K562 (cell line): ENCODE measurements around the gene HIPK2. TPM values are rescaled to one million over a fixed set of nuclear protein-coding genes. Genes with fewer than 3 reads are reported as not detected.

Experiments used
- ARID1B ChIP-seq: fragments of 450-650 bp; IDR thresholded peaks from 2 replicates; pipeline ENCODE4 v1.6.1; 2016; ENCODE audit warnings: antibody characterized with exemption, mild to moderate bottlenecking, inconsistent platforms
- CEBPG ChIP-seq, 3 experiments: fragments of 200-800 bp in 1 of 3; sonication (Bioruptor generic) in 1 of 3; sonication (generic) in 1 of 3; formaldehyde crosslinking in 1 of 3; IDR thresholded peaks in 2 of 3; conservative IDR thresholded peaks in 1 of 3; 2 replicates each; pipeline versions ENCODE4 v1.6.1 to v1.8.0; 2016 to 2022; ENCODE audit warnings: missing compliant biosample characterization in 2 of 3, missing genetic modification characterization in 2 of 3, mild to moderate bottlenecking in 1 of 3, missing genetic modification reagents in 1 of 3
- DPF2 ChIP-seq: fragments of 450-650 bp; IDR thresholded peaks from 2 replicates; pipeline ENCODE4 v1.6.1; 2016
- ELF4 ChIP-seq: fragments of 450-650 bp; formaldehyde crosslinking; IDR thresholded peaks from 2 replicates; pipeline ENCODE4 v1.4.0; 2022; ENCODE audit warnings: missing genetic modification characterization
- FIP1L1 ChIP-seq: fragments of 200-400 bp; formaldehyde crosslinking; IDR thresholded peaks from 2 replicates; pipeline ENCODE4 v1.6.1; 2018; ENCODE audit warnings: mild to moderate bottlenecking, low read depth, low read length; ENCODE audit not compliant: poor library complexity, severe bottlenecking
- FOXK1 ChIP-seq: sonication (generic); formaldehyde crosslinking; IDR thresholded peaks from 2 replicates; pipeline ENCODE4 v1.8.0; 2022; ENCODE audit warnings: missing genetic modification reagents, mild to moderate bottlenecking, borderline replicate concordance
- FOXM1 ChIP-seq, 2 experiments: fragments of 450-650 bp in 1 of 2; sonication (generic) in 1 of 2; formaldehyde crosslinking in 1 of 2; IDR thresholded peaks; 2 replicates each; pipeline versions ENCODE4 v1.6.1 to v1.9.0; 2017 to 2022; ENCODE audit warnings: low read depth in 2 of 2, mild to moderate bottlenecking in 2 of 2, missing genetic modification reagents in 1 of 2, moderate library complexity in 1 of 2
- HDAC3 ChIP-seq: fragments of 450-650 bp; IDR thresholded peaks from 2 replicates; pipeline ENCODE4 v1.6.1; 2018; ENCODE audit warnings: borderline replicate concordance, mild to moderate bottlenecking, moderate library complexity; ENCODE audit not compliant: partially characterized antibody
- HNRNPUL1 ChIP-seq: fragments of 200-400 bp; formaldehyde crosslinking; IDR thresholded peaks from 2 replicates; pipeline ENCODE4 v1.6.1; 2017; ENCODE audit warnings: low read length
- IRF2 ChIP-seq: sonication (generic); formaldehyde crosslinking; IDR thresholded peaks from 2 replicates; pipeline ENCODE4 v1.8.1; 2022; ENCODE audit warnings: mild to moderate bottlenecking, missing genetic modification reagents
- KAT7 ChIP-seq: sonication (generic); formaldehyde crosslinking; IDR thresholded peaks from 2 replicates; pipeline ENCODE4 v1.8.0; 2022; ENCODE audit warnings: missing genetic modification reagents, mild to moderate bottlenecking, borderline replicate concordance
- KDM4B ChIP-seq, 2 experiments: fragments of 450-650 bp in 1 of 2; sonication (generic) in 1 of 2; IDR thresholded peaks; 2 replicates each; pipeline ENCODE4 v1.6.1; 2016 to 2017; ENCODE audit warnings: borderline replicate concordance in 2 of 2, antibody characterized with exemption in 1 of 2, low read depth in 1 of 2, mild to moderate bottlenecking in 1 of 2
- KDM5B ChIP-seq: fragments of 200-600 bp; sonication (generic); IDR thresholded peaks from 2 replicates; pipeline ENCODE4 v1.6.1; 2012; ENCODE audit warnings: low read depth, mild to moderate bottlenecking, moderate library complexity, low read length, control low read depth, inconsistent platforms; ENCODE audit not compliant: insufficient replicate concordance
- LARP7 ChIP-seq: fragments of 450-650 bp; IDR thresholded peaks from 2 replicates; pipeline ENCODE4 v1.6.1; 2016
- LEF1 ChIP-seq: fragments of 450-650 bp; IDR thresholded peaks from 2 replicates; pipeline ENCODE4 v1.6.1; 2016; ENCODE audit warnings: mild to moderate bottlenecking
- MBD2 ChIP-seq: sonication (generic); IDR thresholded peaks from 2 replicates; pipeline ENCODE4 v1.6.1; 2016; ENCODE audit warnings: low read depth, borderline replicate concordance
- MED1 ChIP-seq: sonication (generic); formaldehyde crosslinking; IDR thresholded peaks from 2 replicates; pipeline ENCODE4 v1.8.1; 2023; ENCODE audit warnings: missing genetic modification reagents, borderline replicate concordance
- NCOA1 ChIP-seq: fragments of 450-650 bp; IDR thresholded peaks from 2 replicates; pipeline ENCODE4 v1.6.1; 2016; ENCODE audit warnings: low read depth
- OTX1 ChIP-seq: fragments of 450-650 bp; formaldehyde crosslinking; IDR thresholded peaks from 2 replicates; pipeline ENCODE4 v1.4.0; 2022; ENCODE audit warnings: mild to moderate bottlenecking
- POLR2H ChIP-seq: IDR thresholded peaks from 2 replicates; pipeline ENCODE4 v1.6.1; 2016; ENCODE audit warnings: missing genetic modification characterization, low read depth, mild to moderate bottlenecking, control low read depth, missing compliant biosample characterization, moderate library complexity
- PTTG1 ChIP-seq: fragments of 450-650 bp; IDR thresholded peaks from 2 replicates; pipeline ENCODE4 v1.6.1; 2016; ENCODE audit warnings: low read depth, mild to moderate bottlenecking, missing genetic modification characterization, missing compliant biosample characterization
- SMARCC2 ChIP-seq: fragments of 450-650 bp; IDR thresholded peaks from 2 replicates; pipeline ENCODE4 v1.6.1; 2017; ENCODE audit warnings: antibody characterized with exemption, moderate library complexity, mild to moderate bottlenecking, low read depth
- TAF15 ChIP-seq: fragments of 200-400 bp; formaldehyde crosslinking; IDR thresholded peaks from 2 replicates; pipeline ENCODE4 v1.6.1; 2017; ENCODE audit warnings: mild to moderate bottlenecking, low read depth, low read length, moderate library complexity
- TCF3 ChIP-seq: sonication (generic); formaldehyde crosslinking; IDR thresholded peaks from 2 replicates; pipeline ENCODE4 v1.4.0; 2020; ENCODE audit warnings: mild to moderate bottlenecking, missing genetic modification reagents
- TEAD4 ChIP-seq, 2 experiments: sonication (generic) in 1 of 2; formaldehyde crosslinking in 1 of 2; IDR thresholded peaks; 2 replicates each; pipeline versions ENCODE4 v1.6.1 to v1.8.0; 2012 to 2022; ENCODE audit warnings: borderline replicate concordance in 1 of 2, inconsistent platforms in 1 of 2, low read length in 1 of 2, mild to moderate bottlenecking in 1 of 2, missing genetic modification reagents in 1 of 2
- ZBTB17 ChIP-seq: fragments of 450-650 bp; formaldehyde crosslinking; IDR thresholded peaks from 2 replicates; pipeline ENCODE4 v1.4.0; 2020; ENCODE audit warnings: mild to moderate bottlenecking
- ZKSCAN3 ChIP-seq: fragments of 250-450 bp; sonication (Bioruptor Pico); IDR thresholded peaks from 2 replicates; pipeline ENCODE4 v1.4.0; 2020
- ZKSCAN8 ChIP-seq: fragments of 200-800 bp; sonication (Bioruptor generic); IDR thresholded peaks from 2 replicates; pipeline ENCODE4 v1.6.1; 2016; ENCODE audit warnings: missing genetic modification characterization, missing compliant biosample characterization
- ZNF212 ChIP-seq: fragments of 450-650 bp; formaldehyde crosslinking; IDR thresholded peaks from 2 replicates; pipeline ENCODE4 v1.4.0; 2020; ENCODE audit warnings: mild to moderate bottlenecking
- polyA plus RNA-seq, 8 experiments: library from polyadenylated mRNA; depleted of rRNA in 4 of 8; stranded (reverse) in 5 of 8; unstranded in 3 of 8; fragments of >200 nt; fragmentation: Nextera tagmentation in 2 of 8; fragmentation: Illumina TruSeq in 1 of 8; extraction: Ambion mirVana in 2 of 8; extraction: Trizol in 1 of 8; gene quantifications; 2 replicates each; pipeline versions ENCODE4 v1.2.1 to v1.2.3, GENCODE V29; 2011 to 2014; ENCODE audit warnings: inconsistent platforms in 1 of 8, missing spikeins in 1 of 8
- total RNA-seq, 7 experiments: library from RNA; depleted of rRNA in 6 of 7; stranded (reverse); fragments of >200 nt in 6 of 7; fragmentation: Illumina TruSeq in 2 of 7; extraction: Trizol in 2 of 7; gene quantifications; 2 replicates each; pipeline versions ENCODE4 v1.2.1 to v1.2.3, GENCODE V29; 2011 to 2021; ENCODE audit warnings: low replicate concordance in 1 of 7
- TF ChIP-seq, protein P1 (sequence below): sonication (generic); formaldehyde crosslinking; IDR thresholded peaks from 2 replicates; pipeline ENCODE4 v1.9.0; 2022; ENCODE audit warnings: mild to moderate bottlenecking, missing genetic modification reagents

Gene HIPK2
- total and polyA plus RNA-seq, 9 of the 15 experiments (the other 6 are each of a cell fraction or from before 2014, with no cell fraction given), result 0.69 to 19.8 (median 5.1) TPM

DNA sequence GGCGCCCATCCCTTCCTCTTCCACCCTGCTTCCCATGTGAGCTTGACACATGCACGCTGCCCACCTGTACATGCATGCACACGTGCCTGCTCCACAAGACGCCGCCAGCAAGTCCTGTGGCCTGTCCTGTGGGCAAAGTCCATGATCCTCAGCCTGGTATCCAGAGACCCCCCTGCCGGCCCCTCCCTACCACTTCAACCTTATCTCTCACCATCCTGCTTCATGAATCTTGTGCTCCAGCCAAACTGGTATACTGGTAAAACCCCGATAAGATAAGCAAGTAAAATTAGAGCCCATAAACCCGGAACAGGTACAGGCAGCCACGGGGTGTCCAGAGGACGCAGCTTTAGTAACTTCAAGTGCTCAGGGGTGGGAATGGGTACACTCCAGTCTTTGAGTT, 39.5 kb upstream of the HIPK2 start (continued):
- TF ChIP-seq SMARCC2 (no peak), IRF2 (CRISPR knock-in tag) (no peak), POLR2H (no peak), KDM5B (no peak), TEAD4 (IDR thresholded peaks at IDR 0.05; ENCODE audit: low read length) (peak; percentile 70), TEAD4 (CRISPR knock-in tag; IDR thresholded peaks at IDR 0.05; ENCODE audit: borderline replicate concordance) (no peak), MBD2 (no peak), KDM4B (IDR thresholded peaks at IDR 0.05; ENCODE audit: borderline replicate concordance in 2 of 2, low read depth in 1 of 2) (no peak), LEF1 (no peak), DPF2 (0 out of 2 replicates have a peak, but pooled peaks have one; percentile 24), TAF15 (no peak), KAT7 (no peak), HDAC3 (no peak), NCOA1 (no peak), CEBPG (CRISPR knock-in tag; IDR thresholded peaks at IDR 0.05) (no peak), CEBPG (tag; conservative IDR thresholded peaks at IDR 0.05 in 1 of 2, IDR thresholded peaks at IDR 0.05 in 1 of 2) (no peak), ELF4 (peak; percentile 70; the same call in 1 of the 2 replicates), ZNF212 (CRISPR knock-in tag) (no peak), MED1 (no peak), TCF3 (peak; percentile 76), FIP1L1 (no peak), ZBTB17 (CRISPR knock-in tag) (no peak), ZKSCAN8 (no peak), OTX1 (CRISPR knock-in tag) (0 out of 2 replicates have a peak, but pooled peaks have one; percentile 32), ARID1B (peak; percentile 73), FOXK1 (CRISPR knock-in tag) (no peak), LARP7 (no peak), ZKSCAN3 (CRISPR knock-in tag) (no peak), PTTG1 (tag) (no peak), HNRNPUL1 (no peak), FOXM1 (IDR thresholded peaks at IDR 0.05; ENCODE audit: low read depth) (no peak), FOXM1 (CRISPR knock-in tag; IDR thresholded peaks at IDR 0.05; ENCODE audit: low read depth) (no peak)
- TF ChIP-seq, protein P1, sequence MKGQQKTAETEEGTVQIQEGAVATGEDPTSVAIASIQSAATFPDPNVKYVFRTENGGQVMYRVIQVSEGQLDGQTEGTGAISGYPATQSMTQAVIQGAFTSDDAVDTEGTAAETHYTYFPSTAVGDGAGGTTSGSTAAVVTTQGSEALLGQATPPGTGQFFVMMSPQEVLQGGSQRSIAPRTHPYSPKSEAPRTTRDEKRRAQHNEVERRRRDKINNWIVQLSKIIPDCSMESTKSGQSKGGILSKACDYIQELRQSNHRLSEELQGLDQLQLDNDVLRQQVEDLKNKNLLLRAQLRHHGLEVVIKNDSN (CRISPR knock-in tag), result no peak
